GM23338 (cell line): ENCODE data around the gene NPC1L1. TPM values are rescaled to one million over a fixed set of nuclear protein-coding genes. Genes with fewer than 3 reads are reported as not detected.

Experiments used
- ATAC-seq: fragments of 200-7000 bp; cut with Tn5 transposase; 3 replicates; pipeline ENCODE4 v1.9.1; 2020
- DNase-seq: peaks from one replicate; pipeline ENCODE4 v3.0.0-alpha.2; 2015; ENCODE audit warnings: low spot score
- H2AFZ ChIP-seq: fragments of 200-600 bp; sonication (generic); 2 replicates; pipeline ENCODE4 v1.8.0; 2016; ENCODE audit warnings: antibody characterized with exemption, mild to moderate bottlenecking, moderate library complexity
- H3F3A ChIP-seq: fragments of 200-600 bp; sonication (generic); replicated peaks from 2 replicates; pipeline ENCODE4 v1.8.0; 2017; ENCODE audit warnings: antibody characterized with exemption, mixed run types, low read depth
- H3K27ac ChIP-seq: fragments of 200-600 bp; sonication (generic); 2 replicates; pipeline ENCODE4 v1.6.1; 2016; ENCODE audit warnings: low read depth
- H3K27me3 ChIP-seq: fragments of 200-600 bp; sonication (generic); 2 replicates; pipeline ENCODE4 v1.8.0; 2016; ENCODE audit warnings: mild to moderate bottlenecking, mixed run types, moderate library complexity; ENCODE audit not compliant: insufficient read depth
- H3K36me3 ChIP-seq: fragments of 200-600 bp; sonication (generic); 2 replicates; pipeline ENCODE4 v1.8.0; 2016; ENCODE audit warnings: mild to moderate bottlenecking; ENCODE audit not compliant: insufficient read depth
- H3K4me1 ChIP-seq: fragments of 200-600 bp; sonication (generic); 2 replicates; pipeline ENCODE4 v1.8.0; 2016; ENCODE audit warnings: mild to moderate bottlenecking, moderate library complexity; ENCODE audit not compliant: insufficient read depth
- H3K4me2 ChIP-seq: fragments of 200-600 bp; sonication (generic); 2 replicates; pipeline ENCODE4 v1.7.1; 2017; ENCODE audit warnings: mixed run types
- H3K4me3 ChIP-seq: fragments of 200-600 bp; sonication (generic); 2 replicates; pipeline ENCODE4 v1.6.1; 2016; ENCODE audit warnings: mixed run types
- H3K79me2 ChIP-seq: fragments of 200-600 bp; sonication (generic); replicated peaks from 2 replicates; pipeline ENCODE4 v1.8.0; 2017; ENCODE audit warnings: mild to moderate bottlenecking; ENCODE audit not compliant: insufficient read depth
- H3K9me2 ChIP-seq: fragments of 200-600 bp; sonication (generic); 2 replicates; pipeline ENCODE4 v1.8.0; 2017; ENCODE audit not compliant: insufficient read depth
- H4K20me1 ChIP-seq: fragments of 200-600 bp; sonication (generic); replicated peaks from 2 replicates; pipeline ENCODE4 v1.8.0; 2017; ENCODE audit warnings: mild to moderate bottlenecking; ENCODE audit not compliant: insufficient read depth
- H3K27ac Mint-ChIP-seq: 2 replicates; pipeline ENCODE4 v1.8.0; 2020; ENCODE audit warnings: inconsistent platforms, mild to moderate bottlenecking, moderate library complexity, mixed read lengths
- H3K27me3 Mint-ChIP-seq: 3 replicates; pipeline ENCODE4 v1.8.0; 2022; ENCODE audit warnings: low read depth, mild to moderate bottlenecking, moderate library complexity, mixed read lengths, inconsistent platforms; ENCODE audit not compliant: insufficient read depth, poor library complexity
- H3K36me3 Mint-ChIP-seq: 3 replicates; pipeline ENCODE4 v1.8.0; 2021; ENCODE audit warnings: low read depth, mild to moderate bottlenecking, inconsistent platforms, moderate library complexity, mixed read lengths
- H3K4me1 Mint-ChIP-seq: 3 replicates; pipeline ENCODE4 v1.8.0; 2020; ENCODE audit warnings: mild to moderate bottlenecking, inconsistent platforms, mixed read lengths
- H3K4me3 Mint-ChIP-seq: 3 replicates; pipeline ENCODE4 v1.8.0; 2021; ENCODE audit warnings: moderate library complexity, mild to moderate bottlenecking, inconsistent platforms, mixed read lengths
- H3K9me3 Mint-ChIP-seq: 3 replicates; pipeline ENCODE4 v1.8.0; 2020; ENCODE audit warnings: moderate library complexity, mild to moderate bottlenecking, inconsistent platforms, mixed read lengths
- CREB1 ChIP-seq: fragments of 250-450 bp; sonication (Bioruptor Pico); IDR thresholded peaks from 2 replicates; pipeline ENCODE4 v1.5.0; 2020; ENCODE audit warnings: low read depth, mild to moderate bottlenecking, moderate library complexity
- CTCF ChIP-seq, 2 experiments: fragments of 200-600 bp in 1 of 2; sonication (generic) in 1 of 2; conservative IDR thresholded peaks; 2 replicates each; pipeline versions ENCODE4 v1.5.1 to v1.6.1; 2016 to 2017; ENCODE audit warnings: antibody characterized with exemption in 2 of 2, low read depth in 2 of 2, mild to moderate bottlenecking in 2 of 2, moderate library complexity in 1 of 2
- ETS1 ChIP-seq: IDR thresholded peaks from 2 replicates; pipeline ENCODE4 v1.6.1; 2016; ENCODE audit warnings: antibody characterized with exemption
- EZH2 ChIP-seq: fragments of 200-600 bp; sonication (generic); IDR thresholded peaks from one replicate; pipeline ENCODE4 v1.8.0; 2017; ENCODE audit warnings: antibody characterized with exemption, mild to moderate bottlenecking, low read depth; ENCODE audit not compliant: unreplicated experiment
- EZH2phosphoT487 ChIP-seq: fragments of 200-600 bp; sonication (generic); IDR thresholded peaks from one replicate; pipeline ENCODE4 v1.8.1; 2018; ENCODE audit warnings: antibody characterized with exemption; ENCODE audit not compliant: unreplicated experiment
- JUNB ChIP-seq: IDR thresholded peaks from one replicate; pipeline ENCODE4 v1.6.1; 2016; ENCODE audit warnings: antibody characterized with exemption; ENCODE audit not compliant: unreplicated experiment
- NANOG ChIP-seq: IDR thresholded peaks from 2 replicates; pipeline ENCODE4 v1.6.1; 2016; ENCODE audit warnings: antibody characterized with exemption, borderline replicate concordance
- POLR2AphosphoS5 ChIP-seq: IDR thresholded peaks from 2 replicates; pipeline ENCODE4 v1.6.1; 2016; ENCODE audit warnings: antibody characterized with exemption, low read depth
- REST ChIP-seq: IDR thresholded peaks from one replicate; pipeline ENCODE4 v1.6.1; 2018; ENCODE audit warnings: antibody characterized with exemption; ENCODE audit not compliant: unreplicated experiment
- STAT1 ChIP-seq: IDR thresholded peaks from one replicate; pipeline ENCODE4 v1.6.1; 2016; ENCODE audit warnings: antibody characterized with exemption; ENCODE audit not compliant: unreplicated experiment
- ZNF114 ChIP-seq: fragments of 250-450 bp; sonication (Bioruptor Pico); IDR thresholded peaks from 2 replicates; pipeline ENCODE4 v1.5.0; 2020; ENCODE audit warnings: mild to moderate bottlenecking, moderate library complexity
- ZNF331 ChIP-seq: fragments of 250-450 bp; sonication (Bioruptor Pico); IDR thresholded peaks from 2 replicates; pipeline ENCODE4 v1.5.0; 2020; ENCODE audit warnings: low read depth, mild to moderate bottlenecking, moderate library complexity
- polyA plus RNA-seq: library from polyadenylated mRNA; unstranded; fragments of >200 nt; fragmentation: Nextera tagmentation; extraction: Ambion mirVana; gene quantifications from 2 replicates; pipeline ENCODE4 v1.2.1, GENCODE V29; 2016
- total RNA-seq: library from RNA; depleted of rRNA; stranded (reverse); fragments of >200 nt; shearing (Covaris generic); gene quantifications from 2 replicates; pipeline ENCODE4 v1.2.3, GENCODE V29; 2014

Gene NPC1L1
- total and polyA plus RNA-seq, 2 experiments from 2014 or later, result 0.03 TPM; not detected in 1

- no peak for TF ChIP-seq REST
- no peak for TF ChIP-seq ZNF114
- no peak for TF ChIP-seq POLR2AphosphoS5
- TF ChIP-seq ZNF331 (CRISPR knock-in tag), result no peak
- no peak for TF ChIP-seq NANOG
- no peak for TF ChIP-seq ETS1
- no peak for TF ChIP-seq EZH2
- TF ChIP-seq CTCF (conservative IDR thresholded peaks at IDR 0.05; ENCODE audit: low read depth in 2 of 2), result no peak
Observed at GRCh38 chr7:44541876-44542610, 913 bp upstream of the NPC1L1 start (continued).

GRCh38 chr7:44540592-44541027, 520 bp downstream of the NPC1L1 start:
- no peak overlapping the region for H3K4me2 ChIP-seq
- Mint-ChIP-seq H3K36me3 (no peaks in the 10 kb centered on the region), H3K4me3 (no peak overlapping the region), H3K4me1 (no peaks in the 10 kb centered on the region; the same call in 1 of the 3 replicates), H3K27me3 (peaks cover 11% of the 10 kb centered on the region), H3K9me3 (no peaks in the 10 kb centered on the region), H3K27ac (no peak overlapping the region)
- ATAC-seq (no peak), DNase-seq (no peak)
- no peak overlapping the region for H3K27ac ChIP-seq
- H3K4me3 ChIP-seq, result no peak overlapping the region
- H3F3A ChIP-seq, result no peaks in the 10 kb centered on the region
- H3K79me2 ChIP-seq, result no peaks in the 10 kb centered on the region
- H4K20me1 ChIP-seq, result no peaks in the 10 kb centered on the region
- no peaks in the 10 kb centered on the region for H3K9me2 ChIP-seq
- no peaks in the 10 kb centered on the region for H3K36me3 ChIP-seq
- H3K4me1 ChIP-seq, result no peaks in the 10 kb centered on the region
- no peaks in the 10 kb centered on the region for H3K27me3 ChIP-seq
- no peak overlapping the region for H2AFZ ChIP-seq
- TF ChIP-seq NANOG, result no peak
- no peak for TF ChIP-seq CTCF (conservative IDR thresholded peaks at IDR 0.05; ENCODE audit: low read depth in 2 of 2)
- no peak for TF ChIP-seq ETS1
- TF ChIP-seq EZH2phosphoT487, result no peak
- no peak for TF ChIP-seq ZNF331 (CRISPR knock-in tag)
- no peak for TF ChIP-seq POLR2AphosphoS5
- TF ChIP-seq REST, result no peak
- no peak for TF ChIP-seq STAT1
- no peak for TF ChIP-seq ZNF114
- no peak for TF ChIP-seq JUNB
- TF ChIP-seq CREB1 (CRISPR knock-in tag), result no peak
